Right lobe of liver (tissue), 6 donors: ENCODE results near the gene IL1RN. TPM values are rescaled to one million over a fixed set of nuclear protein-coding genes. Genes with fewer than 3 reads are reported as not detected.

Experiments used
- ATAC-seq, 4 donors: fragments of 200-7000 bp; cut with Tn5 transposase; one replicate each; pipeline ENCODE4 v1.9.1; 2020; ENCODE audit warnings: mild to moderate bottlenecking in 4 of 4, moderate library complexity in 4 of 4
- DNase-seq, 3 donors: peaks; one replicate each; pipeline ENCODE4 v3.0.0-alpha.2; 2020
- H3K27ac ChIP-seq, 3 donors: fragments of 200-600 bp; one replicate each; pipeline ENCODE4 v1.8.0; 2022
- H3K27me3 ChIP-seq, 2 donors: fragments of 200-600 bp; one replicate each; pipeline ENCODE4 v1.8.0; 2022
- H3K36me3 ChIP-seq, 4 donors: fragments of 200-600 bp; sonication (generic) in 1 of 4; one replicate each; pipeline versions ENCODE4 v1.5.1 to v1.8.0; 2017 to 2022; ENCODE audit warnings: control low read depth in 1 of 4
- H3K4me1 ChIP-seq, 4 donors: fragments of 200-600 bp; sonication (generic) in 1 of 4; one replicate each; pipeline versions ENCODE4 v1.5.1 to v1.8.0; 2017 to 2022; ENCODE audit warnings: control low read depth in 1 of 4
- H3K4me3 ChIP-seq, 3 donors: fragments of 200-600 bp; one replicate each; pipeline ENCODE4 v1.8.0; 2022
- H3K9me3 ChIP-seq, 4 donors: fragments of 200-600 bp; sonication (generic) in 1 of 4; one replicate each; pipeline versions ENCODE4 v1.5.1 to v1.8.0; 2017 to 2022; ENCODE audit warnings: control low read depth in 1 of 4
- CTCF ChIP-seq, 4 donors: fragments of 200-600 bp in 3 of 4; fragments of 450-650 bp in 1 of 4; IDR thresholded peaks; one replicate each; pipeline versions ENCODE4 v1.5.1 to v1.8.0; 2016 to 2022; ENCODE audit warnings: antibody characterized with exemption in 4 of 4, mild to moderate bottlenecking in 2 of 4
- POLR2A ChIP-seq: fragments of 450-650 bp; IDR thresholded peaks from one replicate; pipeline ENCODE4 v1.6.1; 2017; ENCODE audit warnings: antibody characterized with exemption, mild to moderate bottlenecking
- WGBS: methylation state at CpG from one replicate; pipeline ENCODE4 v1.1.6; 2018; ENCODE audit warnings: low coverage, low lambda C conversion rate; ENCODE audit not compliant: insufficient coverage; ENCODE audit errors: missing lambda C conversion rate; 5-methylcytosine and 5-hydroxymethylcytosine counted together
- intact Hi-C, 2 donors: fragments of 100-400 bp; cut with DNase I; formaldehyde crosslinking; loops; one replicate each; pipeline versions ENCODE4 v1.11.2 to v1.14.1; 2022
- total RNA-seq, 6 experiments: library from RNA; depleted of rRNA in 2 of 6; stranded (reverse); fragments of >200 nt in 2 of 6; fragmentation: NEBNext Ultra II Directional in 3 of 6; extraction: Animal tissue kit (Norgen Biotek cat#: 25700) in 3 of 6; gene quantifications; one replicate each; pipeline versions ENCODE4 v1.1.0 to v1.2.4, GENCODE V29; 2016 to 2023
- donor health status: DM: no; HTN: yes; CAD: no.
- donor health status: DM: no; HTN: no; CAD: no.
- donor health status: DM: no; HTN: no; CAD: no.
- donor health status: DM: no; HTN: yes; CAD: no.
- donor health status: DM: no; HTN: yes; CAD: no.

Gene IL1RN
- total RNA-seq, 6 experiments from 2014 or later = 14.5 to 98.1 (median 43.9) TPM

GRCh38 chr2:113171334-113172075 is 44.1 kb downstream of the IL1RN start:
- intact Hi-C loops = no loop called here
- WGBS = 91% methylated on average over 8 of the region's 8 CpGs
- Histone ChIP-seq H3K9me3 (no peaks in the 10 kb centered on the region), H3K4me1 (peaks cover 0 to 23% (median 10%) of the 10 kb centered on the region in 4 donors), H3K36me3 (no peaks in the 10 kb centered on the region), H3K27ac (no peak overlapping the region), H3K4me3 (no peak overlapping the region), H3K27me3 (no peaks in the 10 kb centered on the region)
- TF ChIP-seq CTCF (IDR thresholded peaks at IDR 0.05) (no peak), POLR2A (no peak)
- ATAC-seq = no peak
- DNase-seq = no peak

- Histone ChIP-seq H3K36me3 (no peaks in the 10 kb centered on the region), H3K4me1 (peaks cover 0 to 13% (median 4%) of the 10 kb centered on the region in 4 donors), H3K9me3 (no peaks in the 10 kb centered on the region), H3K27ac (peak overlapping the region in 1 of 3 donors; percentile 47), H3K4me3 (no peak overlapping the region), H3K27me3 (no peaks in the 10 kb centered on the region)
- intact Hi-C loops = no loop called here
- ATAC-seq (no peak), DNase-seq (no peak)
- 90% methylated on average over 6 of the region's 16 CpGs for WGBS
- TF ChIP-seq CTCF (IDR thresholded peaks at IDR 0.05) (no peak), POLR2A (peak; percentile 11)
Measured at GRCh38 chr2:113172721-113173541, 45.5 kb downstream of the IL1RN start.

GRCh38 chr2:113173542-113174375 is 46.4 kb downstream of the IL1RN start, which contains the start of gene PSD4:
TSS of gene PSD4 (plus strand) at chr2:113173971. CDS start at chr2:113182457, 8,486 bp downstream.
- H3K4me1 ChIP-seq = peaks cover 0 to 6% (median 0%) of the 10 kb centered on the region in 4 donors
- H3K4me3 ChIP-seq = peak within 1 kb of the TSS; percentile 18 to 24 (median 18)
- TF ChIP-seq POLR2A (no peak), CTCF (IDR thresholded peaks at IDR 0.05) (no peak)
- 53% methylated on average over 7 of the region's 14 CpGs for WGBS
- H3K9me3 ChIP-seq = no peaks in the 10 kb centered on the region
- ATAC-seq (peak; percentile 60 to 76 (median 70)), DNase-seq (peak; percentile 71 to 78 (median 73))
- no peaks in the 10 kb centered on the region for H3K27me3 ChIP-seq
- intact Hi-C loops = no loop called here
- H3K27ac ChIP-seq = peak within 1 kb of the TSS in 2 of 3 donors; percentile 47 to 54
- H3K36me3 ChIP-seq = no peaks in the 10 kb centered on the region

GRCh38 chr2:113174376-113174750 is 47.0 kb downstream of the IL1RN start:
- ATAC-seq = no peak
- peak overlapping the region in 2 of 3 donors; percentile 18 to 24 for H3K4me3 ChIP-seq
- H3K36me3 ChIP-seq = no peaks in the 10 kb centered on the region
- DNase-seq = no peak
- peaks cover 0 to under 1% (median 0%) of the 10 kb centered on the region in 4 donors for H3K4me1 ChIP-seq
- no peaks in the 10 kb centered on the region for H3K27me3 ChIP-seq
- no CpG with 5 or more reads among the region's 3 CpGs for WGBS
- intact Hi-C loops = no loop called here
- TF ChIP-seq CTCF (IDR thresholded peaks at IDR 0.05) (no peak), POLR2A (no peak)
- H3K9me3 ChIP-seq = no peaks in the 10 kb centered on the region
- peak overlapping the region in 2 of 3 donors; percentile 47 to 54 for H3K27ac ChIP-seq
